GM18907 (cell line): Measurements from ENCODE around the gene SLC25A38.
"Not testable (repeated sequence)": the region's sequence is repeated elsewhere in the genome, so short reads cannot be mapped to it uniquely, and the experiment has no call there.

ENCODE experiments used
- ATAC-seq: cut with Tn5 transposase; IDR thresholded peaks from one replicate; pipeline ENCODE4 v1.9.1; 2021; ENCODE audit warnings: mild to moderate bottlenecking, moderate library complexity; ENCODE audit not compliant: unreplicated experiment

Gene SLC25A38

DNA sequence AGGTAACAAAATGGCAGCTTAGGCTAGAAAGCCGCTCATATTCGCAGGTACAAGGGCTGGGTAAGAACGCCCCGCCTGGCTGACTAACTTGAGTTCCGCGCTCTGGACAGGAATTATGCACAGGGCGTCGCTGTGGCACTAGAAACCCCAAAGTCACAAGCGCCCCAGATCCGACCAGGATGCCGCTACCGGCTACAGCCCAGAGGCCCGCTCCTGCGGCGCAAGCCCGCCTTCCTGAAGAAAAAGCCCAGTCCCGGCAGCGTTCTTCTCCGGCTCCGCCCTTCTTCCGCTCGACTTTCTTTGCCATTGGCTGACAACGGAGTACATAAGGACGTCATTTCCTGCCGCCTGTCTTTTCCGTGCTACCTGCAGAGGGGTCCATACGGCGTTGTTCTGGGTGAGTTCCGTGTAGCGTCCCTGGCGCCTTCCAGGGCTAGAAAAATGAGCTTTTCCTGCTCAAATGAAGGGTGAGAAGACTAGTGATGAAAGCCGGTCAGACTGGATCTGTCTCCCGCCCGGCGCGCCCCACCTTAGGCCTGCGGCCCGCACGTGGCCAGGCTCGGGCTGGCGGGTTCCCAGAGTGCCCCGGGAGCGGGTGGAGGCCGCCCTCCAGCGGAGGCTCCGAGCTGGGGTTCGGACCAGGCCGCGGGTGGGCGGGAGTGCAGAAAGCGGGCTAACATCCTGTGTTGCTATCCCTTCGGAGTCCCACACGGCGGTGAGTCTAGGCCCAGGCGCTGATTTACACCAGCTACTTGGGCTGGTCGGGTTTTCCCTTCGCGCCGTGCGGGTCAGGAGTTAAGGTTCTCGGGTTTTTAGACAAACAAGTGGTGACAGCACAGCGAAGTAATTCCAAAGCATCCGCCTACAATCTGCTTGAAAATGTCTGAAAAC, 23.4 kb downstream of the SLC25A38 start, which contains the start of gene RPSA:
Gene RPSA, plus strand, starts transcription at position 353 of the 891 bp plus-strand sequence. CDS start 934 bp downstream, outside the sequence.
- peak; percentile 96 for ATAC-seq

DNA sequence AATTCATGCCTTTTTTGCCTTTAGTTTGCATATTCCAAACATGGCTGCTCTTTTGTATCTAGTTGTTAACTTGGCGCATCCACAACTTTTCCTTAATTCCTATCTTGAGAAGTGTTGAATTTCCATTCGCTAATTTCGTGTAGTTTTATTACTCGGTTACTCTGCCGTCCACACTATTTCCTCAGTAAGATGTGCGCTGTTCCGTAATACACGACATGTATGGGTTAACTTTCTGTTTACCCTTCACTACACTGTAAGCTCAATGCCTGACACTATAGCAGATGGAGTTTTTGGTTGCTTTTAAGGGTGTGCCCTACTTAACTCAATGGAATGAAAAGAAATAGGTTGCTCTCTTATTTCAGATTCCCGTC, 24.1 kb downstream of the SLC25A38 start:
- ATAC-seq: no peak

DNA sequence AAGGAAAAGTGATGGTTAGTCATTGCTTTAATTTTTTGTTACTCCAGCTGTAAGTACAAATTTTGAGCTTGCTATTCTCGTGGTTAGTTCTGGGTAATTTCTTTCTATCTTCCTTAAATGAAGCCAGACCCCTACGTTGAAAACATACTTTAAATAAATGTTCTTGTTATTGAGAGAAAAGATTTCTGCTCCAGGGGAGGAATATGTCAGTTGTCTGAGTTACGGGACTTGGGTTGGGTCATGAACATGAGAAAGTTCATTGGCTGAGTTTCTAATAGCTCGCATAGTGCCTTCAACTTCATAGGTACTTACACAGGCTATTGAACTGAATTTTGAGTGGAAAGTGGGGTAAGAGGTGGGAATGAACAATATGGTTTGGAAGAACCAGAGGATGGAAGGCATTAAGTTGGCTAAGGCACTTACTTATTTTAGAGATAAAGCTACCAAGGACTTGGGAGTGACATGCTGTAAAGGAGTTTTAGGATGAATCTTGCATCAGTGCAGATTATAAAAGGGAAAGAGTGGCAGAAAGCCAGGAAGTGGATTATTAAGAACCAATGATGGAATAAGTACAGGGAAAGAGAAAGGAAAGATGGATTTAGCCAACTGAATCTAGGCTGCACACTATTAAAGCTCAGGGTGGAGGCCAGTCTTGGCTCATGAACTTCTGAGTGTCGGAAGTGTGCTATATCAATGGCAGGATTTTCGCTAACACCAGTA, 24.8 kb downstream of the SLC25A38 start:
- no peak for ATAC-seq

DNA sequence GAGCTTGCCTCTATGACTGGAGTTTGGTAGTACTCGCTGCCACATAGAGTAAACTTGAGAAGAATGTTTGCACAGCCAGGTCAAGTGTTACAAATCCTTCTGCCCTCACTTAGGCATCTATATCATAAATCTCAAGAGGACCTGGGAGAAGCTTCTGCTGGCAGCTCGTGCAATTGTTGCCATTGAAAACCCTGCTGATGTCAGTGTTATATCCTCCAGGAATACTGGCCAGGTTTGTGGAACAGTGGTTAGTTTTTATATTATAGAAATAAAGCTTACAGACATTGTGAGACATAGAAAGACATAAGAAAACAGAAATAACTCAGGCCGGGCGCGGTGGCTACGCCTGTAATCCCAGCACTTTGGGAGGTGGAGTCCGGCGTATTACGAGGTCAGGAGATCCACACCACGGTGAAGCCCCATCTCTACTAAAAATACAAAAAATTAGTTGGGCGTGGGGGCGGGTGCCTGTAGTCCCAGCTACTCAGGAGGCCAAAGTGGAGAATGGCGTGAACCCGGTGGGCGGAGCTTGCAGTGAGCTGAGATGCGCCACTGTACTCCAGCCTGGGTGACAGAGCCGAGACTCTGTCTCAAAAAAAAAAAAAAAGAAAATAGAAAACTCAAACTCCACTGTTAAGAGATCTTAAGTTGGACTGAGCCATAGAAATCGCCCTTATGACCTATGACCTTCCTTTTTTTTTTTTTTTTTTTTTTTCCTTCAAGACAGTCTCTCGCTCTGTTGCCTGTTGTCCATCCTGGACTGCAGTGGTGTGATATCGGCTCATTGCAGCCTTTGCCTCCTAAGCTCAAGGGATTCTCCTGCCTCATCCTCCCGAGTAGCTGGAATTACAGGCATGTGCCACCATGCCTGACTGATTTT, 25.6 kb downstream of the SLC25A38 start:
- no peak for ATAC-seq

DNA sequence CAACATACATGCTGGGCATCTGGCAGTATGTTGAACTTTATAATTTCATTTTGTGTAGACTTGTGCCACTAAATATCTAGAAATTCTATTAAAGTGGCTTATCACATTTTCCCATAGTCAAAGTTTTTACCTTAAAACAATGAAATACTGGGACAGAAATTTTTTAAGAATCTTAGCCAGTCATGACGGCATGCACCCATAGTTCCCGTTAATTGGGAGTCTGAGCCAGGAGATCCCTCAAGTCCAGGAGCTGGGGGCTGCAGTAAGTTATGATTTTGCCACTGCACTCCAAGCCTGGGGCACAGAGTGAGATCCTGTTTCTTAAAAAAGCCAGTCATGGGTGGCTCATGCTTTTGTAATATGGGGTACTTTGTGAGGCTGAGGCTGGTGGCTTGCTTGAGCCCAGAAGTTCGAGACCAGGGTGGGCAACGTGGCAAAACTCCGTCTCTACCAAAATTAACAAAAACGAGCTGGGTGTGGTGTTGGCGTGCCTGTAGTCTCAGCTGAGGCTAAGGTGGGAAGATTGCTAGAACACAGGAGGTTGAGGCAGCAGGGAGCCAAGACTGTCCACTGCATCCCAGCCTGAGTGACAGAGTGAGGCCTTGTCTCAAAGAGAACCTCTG, 26.5 kb downstream of the SLC25A38 start:
- no peak for ATAC-seq

DNA sequence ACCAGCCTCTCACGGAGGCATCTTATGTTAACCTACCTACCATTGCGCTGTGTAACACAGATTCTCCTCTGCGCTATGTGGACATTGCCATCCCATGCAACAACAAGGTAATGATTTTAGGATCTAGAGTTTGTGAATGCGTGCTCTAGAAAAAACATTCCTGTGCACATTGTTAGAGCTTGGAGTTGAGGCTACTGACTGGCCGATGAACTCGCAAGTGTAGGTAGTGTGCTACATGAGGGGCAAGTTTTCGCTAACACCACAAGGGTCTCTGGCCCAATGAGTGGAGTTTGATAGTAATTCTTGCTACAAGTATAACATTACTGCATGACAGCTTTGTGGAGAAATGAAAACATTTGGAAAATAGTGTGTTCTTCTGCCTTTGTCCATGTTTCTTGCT, 27.7 kb downstream of the SLC25A38 start:
- no peak for ATAC-seq

DNA sequence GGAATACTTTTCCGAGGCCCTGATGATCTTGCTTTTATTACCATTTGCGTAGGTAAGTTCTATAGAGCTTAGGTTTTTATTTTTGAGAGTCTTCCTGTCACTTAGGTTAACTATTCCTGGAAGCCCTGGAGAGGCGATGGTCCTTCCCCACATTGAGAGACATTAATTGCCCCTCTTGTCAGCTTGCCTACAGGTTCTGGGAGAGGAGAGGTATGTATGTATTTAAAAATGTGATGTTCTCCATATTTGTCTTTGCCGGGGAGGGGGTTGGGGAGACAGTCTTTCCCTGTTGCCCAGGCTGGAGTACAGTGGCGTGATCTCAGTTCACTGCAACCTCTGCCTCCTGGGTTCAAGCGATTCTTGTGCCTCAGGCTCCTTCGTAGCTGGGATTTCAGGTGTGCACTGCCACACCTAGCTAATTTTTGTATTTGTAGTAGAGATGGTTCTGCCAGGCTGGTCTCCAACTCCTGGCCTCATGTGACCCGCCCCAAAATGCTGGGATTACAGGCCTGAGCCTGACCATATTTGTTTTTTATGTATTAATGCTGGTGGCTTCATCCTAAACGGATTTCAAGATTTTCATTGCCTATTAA, 29.6 kb downstream of the SLC25A38 start:
- ATAC-seq: no peak

DNA sequence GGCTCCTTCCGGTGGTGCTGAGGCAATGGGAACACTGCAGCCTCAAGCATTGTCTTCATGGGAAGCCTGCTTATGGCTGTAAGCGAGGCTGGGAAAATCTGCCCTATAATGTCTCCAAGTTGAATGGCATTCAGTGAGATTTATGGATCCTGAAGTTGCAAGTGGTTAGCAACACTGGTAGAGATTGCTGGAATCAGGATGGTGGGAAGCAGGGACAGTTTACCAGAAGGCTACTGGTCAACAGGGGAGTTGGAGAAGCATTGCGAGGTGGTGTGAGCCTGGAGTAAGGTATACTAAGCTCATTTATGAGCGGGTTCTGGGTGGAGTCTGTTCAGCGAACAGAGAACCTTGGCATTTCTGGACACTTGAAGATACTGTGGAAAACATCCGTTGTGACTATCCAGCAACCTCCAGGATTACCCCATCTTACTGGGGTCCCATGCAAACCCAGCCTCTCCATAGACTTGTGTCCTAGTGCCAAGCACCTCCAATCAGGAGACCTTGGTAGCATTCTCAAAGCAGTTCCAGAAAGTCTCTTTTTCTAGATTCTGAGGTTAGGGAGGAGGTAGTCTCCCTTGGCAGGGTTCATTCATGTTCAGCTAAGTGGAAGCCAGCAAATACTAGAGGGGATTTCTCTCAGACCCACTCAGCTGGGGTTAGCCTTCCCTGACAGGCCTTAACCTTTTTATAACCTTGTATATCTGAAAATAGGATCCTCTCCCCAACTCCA, 30.7 kb downstream of the SLC25A38 start:
- ATAC-seq: no peak

DNA sequence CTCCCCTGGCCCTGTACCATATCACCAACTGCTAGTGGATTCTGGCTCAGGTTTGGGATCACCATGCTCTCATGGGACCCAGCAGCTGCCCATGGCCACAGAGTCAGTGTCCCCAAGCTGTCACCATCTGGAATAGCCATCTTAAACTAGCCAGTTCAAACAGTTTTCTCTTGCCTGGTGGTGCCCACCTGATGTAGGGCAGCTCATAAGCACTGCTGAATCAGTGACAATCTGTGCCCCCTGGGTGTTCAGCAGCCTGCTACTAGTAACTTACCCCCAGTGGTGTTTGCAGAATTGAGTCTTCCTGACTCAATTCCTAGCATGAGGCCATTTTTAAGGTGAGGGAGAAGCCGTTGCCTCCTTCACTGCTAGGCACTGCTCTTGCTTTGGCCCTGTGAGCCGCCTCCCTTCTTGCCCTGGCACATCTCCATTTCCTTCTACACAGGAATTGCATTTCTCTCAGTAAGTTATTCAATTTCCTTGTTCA, 31.3 kb downstream of the SLC25A38 start:
- no peak for ATAC-seq

DNA sequence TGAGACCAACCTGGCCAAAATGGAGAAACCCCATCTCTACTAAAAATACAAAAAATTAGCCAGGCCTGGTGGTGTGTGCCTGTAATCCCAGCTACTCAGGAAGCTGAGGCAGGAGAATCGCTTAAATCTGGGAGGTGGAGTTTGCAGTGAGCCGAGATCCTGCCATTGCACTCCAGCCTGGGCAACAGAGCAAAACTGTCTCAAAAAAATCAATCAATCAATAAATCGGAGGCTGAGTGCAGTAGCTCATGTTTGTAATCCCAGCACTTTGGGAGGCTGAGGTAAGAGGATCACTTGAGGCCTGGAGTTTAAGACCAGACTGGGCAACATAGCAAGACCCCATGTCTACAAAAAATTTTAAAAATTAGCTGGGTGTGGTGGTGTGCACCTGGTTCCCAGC, 32.1 kb downstream of the SLC25A38 start:
- not testable (repeated sequence) for ATAC-seq

DNA sequence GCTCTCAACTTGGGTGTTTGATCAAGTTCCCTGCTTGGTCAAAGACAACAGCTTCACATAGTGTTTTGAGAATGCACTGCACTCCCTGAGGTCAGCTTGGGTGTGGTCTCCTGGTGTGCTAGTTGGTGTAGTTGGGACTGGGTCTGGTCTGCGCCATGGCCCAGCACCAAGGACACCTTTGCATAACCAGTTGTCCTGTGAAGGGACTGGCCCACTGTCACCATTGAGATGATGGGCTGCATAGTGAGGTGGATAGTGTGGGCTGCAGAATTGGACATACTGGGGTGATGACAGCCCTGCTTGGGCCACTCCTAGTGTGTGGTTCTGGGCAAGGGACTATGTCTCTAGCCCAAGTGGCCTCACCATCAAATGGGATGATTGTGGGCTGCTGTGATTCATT, 32.8 kb downstream of the SLC25A38 start:
- no peak for ATAC-seq

DNA sequence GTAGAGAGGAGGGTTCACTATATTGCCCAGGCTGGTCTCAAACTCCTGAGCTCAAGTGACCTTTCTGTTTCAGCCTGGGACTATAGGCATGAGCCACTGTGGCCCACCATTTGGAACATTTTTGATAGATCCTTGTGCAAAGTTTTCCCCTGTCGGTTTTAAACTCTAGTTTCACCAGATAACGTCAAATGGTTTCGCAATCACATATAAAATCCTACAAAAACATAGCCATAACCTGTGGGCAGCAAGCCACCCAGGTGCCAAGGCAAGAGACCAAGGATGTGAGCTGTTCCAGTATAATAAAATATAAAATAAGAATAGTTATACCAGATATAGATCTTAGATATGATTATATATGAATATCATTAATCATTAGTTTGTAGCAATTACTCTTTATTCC, 33.8 kb downstream of the SLC25A38 start:
- ATAC-seq: not testable (repeated sequence)

DNA sequence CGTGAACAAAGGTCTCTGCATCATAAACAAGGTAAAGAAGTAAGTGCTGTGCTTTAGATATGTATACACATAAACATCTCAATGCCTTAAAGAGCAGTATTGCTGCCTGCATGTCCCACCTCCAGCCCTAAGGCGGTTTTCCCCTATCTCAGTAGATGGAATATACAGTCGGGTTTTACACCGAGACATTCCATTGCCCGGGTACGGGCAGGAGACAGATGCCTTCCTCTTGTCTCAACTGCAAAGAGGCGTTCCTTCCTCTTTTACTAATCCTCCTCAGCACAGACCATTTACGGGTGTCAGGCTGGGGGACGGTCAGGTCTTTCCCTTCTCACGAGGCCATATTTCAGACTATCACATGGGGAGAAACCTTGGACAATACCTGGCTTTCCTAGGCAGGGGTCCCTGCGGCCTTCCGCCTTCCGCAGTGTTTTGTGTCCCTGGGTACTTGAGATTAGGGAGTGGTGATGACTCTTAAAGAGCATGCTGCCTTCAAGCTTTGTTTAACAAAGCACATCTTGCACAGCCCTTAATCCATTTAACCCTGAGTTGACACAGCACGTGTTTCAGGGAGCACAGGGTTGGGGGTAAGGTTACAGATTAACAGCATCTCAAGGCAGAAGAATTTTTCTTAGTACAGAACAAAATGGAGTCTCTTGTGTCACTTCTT, 35.5 kb downstream of the SLC25A38 start:
- not testable (repeated sequence) for ATAC-seq

DNA sequence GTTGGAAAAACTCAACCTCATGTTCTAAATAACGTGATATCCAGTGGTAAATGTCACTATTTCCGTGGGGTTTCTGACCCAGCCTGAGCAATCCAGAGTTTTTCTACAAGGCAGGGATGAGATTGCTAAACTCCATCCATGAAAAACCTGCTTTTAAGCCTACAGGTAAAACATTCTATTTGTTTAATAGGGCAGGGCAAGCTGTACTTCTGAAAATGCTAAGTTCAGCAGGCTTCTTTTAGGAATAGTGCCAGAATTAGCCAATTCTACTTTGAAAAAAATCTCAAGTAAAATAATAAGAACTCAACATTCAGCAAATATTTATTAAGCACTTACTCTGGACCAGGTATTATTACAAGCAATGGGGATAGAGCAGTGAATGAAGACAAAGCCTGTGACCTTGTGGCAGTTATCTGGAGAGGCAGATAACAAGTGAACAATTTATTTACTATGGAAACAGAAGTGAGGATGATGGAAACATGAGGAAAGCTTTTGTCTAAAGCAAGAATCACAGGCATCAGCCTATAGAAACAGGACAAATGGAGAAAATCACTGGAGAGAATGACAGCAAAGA, 36.7 kb downstream of the SLC25A38 start:
- no peak for ATAC-seq

DNA sequence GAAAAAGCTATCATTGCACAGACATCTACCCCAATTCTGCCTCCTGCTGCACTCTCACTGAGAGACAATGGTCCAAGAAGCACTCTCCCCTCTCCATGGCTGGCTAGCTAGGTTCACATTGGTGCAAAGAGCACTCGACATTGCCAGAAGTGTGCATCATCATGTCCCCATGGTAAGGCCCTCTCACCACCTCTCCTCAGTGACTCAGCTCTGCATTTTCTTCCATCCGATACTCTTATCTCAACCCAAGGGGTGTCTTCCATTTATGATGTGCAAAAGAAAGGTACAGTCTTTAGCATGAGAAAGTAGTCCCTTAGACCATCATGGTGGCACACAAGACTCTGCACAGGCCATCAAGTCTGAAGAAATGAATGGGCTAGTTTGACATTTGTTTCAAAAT, 37.4 kb downstream of the SLC25A38 start:
- no peak for ATAC-seq

DNA sequence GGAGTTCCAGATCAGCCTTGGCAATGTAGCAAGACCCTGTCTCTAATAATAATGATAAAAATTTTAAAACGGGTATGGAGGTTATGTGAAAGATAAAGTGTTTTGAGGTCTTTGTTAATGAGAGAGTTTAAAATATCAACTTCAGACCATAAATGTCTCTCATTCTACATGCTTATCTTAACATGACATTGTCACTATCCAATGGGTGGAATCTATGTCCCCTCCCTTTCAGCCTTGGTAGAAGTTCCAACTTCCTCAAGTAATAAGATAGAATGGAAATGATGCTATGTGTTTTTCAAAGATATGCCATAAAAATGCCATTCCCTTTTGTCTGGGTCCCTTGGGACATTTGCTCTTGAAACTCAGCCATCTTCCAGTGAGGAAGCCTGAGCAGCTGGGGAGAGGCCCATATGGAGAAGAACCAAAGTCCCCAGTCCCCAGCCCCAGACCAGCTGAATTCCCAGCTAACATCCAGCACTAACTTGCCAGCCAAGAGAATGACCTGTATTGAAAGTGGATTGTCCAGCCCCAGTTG, 40.3 kb downstream of the SLC25A38 start:
- no peak for ATAC-seq

DNA sequence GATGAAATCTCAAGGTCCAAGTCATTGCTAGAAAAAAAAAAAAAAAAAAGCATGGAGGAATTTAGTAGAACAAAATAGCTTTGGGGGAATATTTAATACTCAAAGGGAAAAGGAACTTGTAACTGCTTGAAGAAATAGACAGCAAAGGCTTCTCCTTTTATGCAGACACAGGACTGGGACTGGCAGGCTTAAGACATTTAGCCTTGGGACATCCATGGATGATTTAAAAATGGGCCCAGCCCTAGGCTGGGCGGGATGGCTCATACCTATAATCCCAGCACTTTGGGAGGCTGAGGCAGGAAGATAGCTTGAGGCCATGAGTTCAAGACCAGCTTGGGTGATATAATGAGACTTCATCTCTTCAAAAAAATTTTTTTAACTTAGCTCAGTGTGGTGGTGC, 43.1 kb downstream of the SLC25A38 start:
- ATAC-seq: no peak

DNA sequence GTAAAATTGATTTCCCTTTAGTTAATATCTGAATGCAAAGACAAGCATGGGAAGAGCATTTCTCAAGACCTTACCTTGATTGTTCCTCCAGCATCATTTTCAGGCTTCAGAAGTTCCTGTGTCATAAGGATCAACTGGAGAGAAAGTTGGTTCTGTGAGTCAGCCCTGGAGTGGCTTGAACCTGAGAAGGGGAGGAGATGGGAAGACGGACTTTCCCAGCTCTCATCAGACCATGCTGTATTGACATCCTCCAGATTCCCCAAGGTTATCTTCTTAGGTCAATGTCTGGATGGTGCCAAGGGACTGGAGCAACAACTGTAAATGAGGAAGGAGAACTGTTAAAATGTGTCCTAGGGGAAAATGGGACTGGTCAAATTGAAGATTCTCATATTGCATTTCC, 44.3 kb downstream of the SLC25A38 start:
- no peak for ATAC-seq
